Breast epithelium (tissue), 4 donors: ENCODE measurements around the gene MAPK1IP1L. TPM values are rescaled to one million over a fixed set of nuclear protein-coding genes. Genes with fewer than 3 reads are reported as not detected.

Source experiments
- DNase-seq, 2 donors: peaks; one replicate each; pipeline ENCODE4 v3.0.0-alpha.2; 2019; ENCODE audit warnings: low spot score in 2 of 2
- H3K27ac ChIP-seq, 2 donors: fragments of 200-600 bp; sonication (generic) in 1 of 2; one replicate each; pipeline ENCODE4 v1.5.1; 2016 to 2019; ENCODE audit warnings: mild to moderate bottlenecking in 1 of 2
- H3K27me3 ChIP-seq, 2 donors: fragments of 200-600 bp; sonication (generic) in 1 of 2; one replicate each; pipeline versions ENCODE4 v1.5.1 to v1.6.0; 2017 to 2019; ENCODE audit warnings: control low read depth in 1 of 2, mild to moderate bottlenecking in 1 of 2
- H3K36me3 ChIP-seq: fragments of 200-600 bp; one replicate; pipeline ENCODE4 v1.5.1; 2019
- H3K4me1 ChIP-seq, 2 donors: fragments of 200-600 bp; sonication (generic); one replicate each; pipeline ENCODE4 v1.5.1; 2016 to 2019; ENCODE audit warnings: control low read depth in 1 of 2
- H3K4me3 ChIP-seq, 3 donors: fragments of 200-600 bp; sonication (generic); 1 replicate in 2 of 3; 2 replicates in 1 of 3; pipeline ENCODE4 v1.5.1; 2016 to 2019; ENCODE audit warnings: mild to moderate bottlenecking in 3 of 3, moderate library complexity in 2 of 3
- H3K9me3 ChIP-seq, 2 donors: fragments of 200-600 bp; sonication (generic) in 1 of 2; one replicate each; pipeline ENCODE4 v1.5.1; 2016 to 2019; ENCODE audit warnings: control low read depth in 1 of 2
- POLR2A ChIP-seq: fragments of 450-650 bp; IDR thresholded peaks from one replicate; pipeline ENCODE4 v1.6.1; 2016; ENCODE audit warnings: antibody characterized with exemption, mild to moderate bottlenecking, moderate library complexity
- POLR2AphosphoS5 ChIP-seq, 3 donors: sonication (generic); formaldehyde crosslinking; IDR thresholded peaks; one replicate each; pipeline ENCODE4 v1.6.1; 2017; ENCODE audit warnings: antibody characterized with exemption in 3 of 3
- intact Hi-C: fragments of 100-400 bp; cut with DNase I; formaldehyde crosslinking; loops from one replicate; pipeline ENCODE4 v1.15.1; 2023; ENCODE audit warnings: low total_unique reads
- total RNA-seq, 3 donors: library from RNA; depleted of rRNA; stranded (reverse); fragments of >200 nt; gene quantifications; one replicate each; pipeline ENCODE4 v1.1.0, GENCODE V29; 2016
- TF ChIP-seq, protein P1 (sequence below), 3 donors: fragments of 450-650 bp; IDR thresholded peaks; one replicate each; pipeline ENCODE4 v1.5.1; 2016 to 2017; ENCODE audit warnings: antibody characterized with exemption in 3 of 3, mild to moderate bottlenecking in 3 of 3, moderate library complexity in 3 of 3

Gene MAPK1IP1L
- total RNA-seq, 3 donors from 2014 or later: 37.7 to 60.4 (median 39.4) TPM

DNA sequence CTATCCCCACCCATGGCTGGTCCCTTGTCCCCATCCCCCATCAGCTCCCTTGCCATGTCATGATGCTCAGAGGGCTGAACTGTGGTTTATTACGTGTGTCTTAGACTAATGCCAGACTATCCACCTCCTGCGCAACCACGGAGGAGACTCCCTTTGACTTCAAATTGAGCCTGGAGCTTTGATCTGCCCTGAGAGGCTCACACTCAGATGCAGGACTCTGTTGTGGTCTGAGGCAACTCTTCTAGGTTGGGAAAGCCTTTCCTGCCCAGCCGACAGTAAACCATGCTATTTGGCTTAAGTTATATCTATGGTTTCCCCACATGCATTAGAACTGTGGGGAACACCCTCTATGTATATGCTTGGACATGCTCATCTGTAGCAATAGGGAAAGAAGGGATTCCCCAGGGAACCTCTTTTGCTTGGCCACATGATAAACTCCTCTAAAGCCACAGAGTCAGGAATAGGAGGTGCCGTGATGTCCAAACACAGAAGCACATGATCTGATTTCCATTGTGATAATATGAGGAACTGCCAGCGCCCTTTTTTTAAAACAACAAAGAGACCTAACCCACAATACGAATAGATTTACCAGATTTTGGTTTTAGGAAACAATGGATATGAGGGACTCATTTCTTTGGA lies 66.5 kb downstream of the MAPK1IP1L start:
- no peaks in the 10 kb centered on the region for H3K27me3 ChIP-seq
- no peaks in the 10 kb centered on the region for H3K36me3 ChIP-seq
- TF ChIP-seq POLR2AphosphoS5 (IDR thresholded peaks at IDR 0.05) (no peak), POLR2A (no peak)
- TF ChIP-seq, protein P1, sequence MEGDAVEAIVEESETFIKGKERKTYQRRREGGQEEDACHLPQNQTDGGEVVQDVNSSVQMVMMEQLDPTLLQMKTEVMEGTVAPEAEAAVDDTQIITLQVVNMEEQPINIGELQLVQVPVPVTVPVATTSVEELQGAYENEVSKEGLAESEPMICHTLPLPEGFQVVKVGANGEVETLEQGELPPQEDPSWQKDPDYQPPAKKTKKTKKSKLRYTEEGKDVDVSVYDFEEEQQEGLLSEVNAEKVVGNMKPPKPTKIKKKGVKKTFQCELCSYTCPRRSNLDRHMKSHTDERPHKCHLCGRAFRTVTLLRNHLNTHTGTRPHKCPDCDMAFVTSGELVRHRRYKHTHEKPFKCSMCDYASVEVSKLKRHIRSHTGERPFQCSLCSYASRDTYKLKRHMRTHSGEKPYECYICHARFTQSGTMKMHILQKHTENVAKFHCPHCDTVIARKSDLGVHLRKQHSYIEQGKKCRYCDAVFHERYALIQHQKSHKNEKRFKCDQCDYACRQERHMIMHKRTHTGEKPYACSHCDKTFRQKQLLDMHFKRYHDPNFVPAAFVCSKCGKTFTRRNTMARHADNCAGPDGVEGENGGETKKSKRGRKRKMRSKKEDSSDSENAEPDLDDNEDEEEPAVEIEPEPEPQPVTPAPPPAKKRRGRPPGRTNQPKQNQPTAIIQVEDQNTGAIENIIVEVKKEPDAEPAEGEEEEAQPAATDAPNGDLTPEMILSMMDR (IDR thresholded peaks at IDR 0.05): no peak
- DNase-seq: no peak
- intact Hi-C loops: no loop called here
- no peaks in the 10 kb centered on the region for H3K9me3 ChIP-seq
- no peak overlapping the region for H3K4me3 ChIP-seq
- peak overlapping the region; percentile 76 for H3K27ac ChIP-seq
- H3K4me1 ChIP-seq: peaks cover 5 to 13% of the 10 kb centered on the region in 2 donors

DNA sequence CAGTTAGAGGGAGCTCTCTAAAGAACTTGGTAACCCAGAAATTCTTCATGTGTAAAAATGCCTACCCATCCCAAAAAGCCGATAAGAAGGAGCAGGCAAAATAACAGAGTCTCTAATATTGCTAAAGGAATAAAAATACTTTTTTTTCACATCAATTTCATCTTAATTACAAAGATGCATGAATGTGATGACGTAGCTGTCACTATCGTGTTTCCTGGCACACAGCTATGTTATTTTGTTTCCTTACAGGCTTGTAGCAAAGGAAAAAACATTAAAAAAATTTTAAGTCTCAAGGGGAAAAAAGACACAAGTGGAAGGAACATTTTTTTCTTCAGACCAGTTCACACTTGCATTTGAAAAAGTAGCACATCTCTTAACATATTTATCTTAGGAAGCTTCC lies 67.3 kb downstream of the MAPK1IP1L start:
- intact Hi-C loops: no loop called here
- DNase-seq: no peak
- Histone ChIP-seq H3K4me1 (peaks cover 9 to 17% of the 10 kb centered on the region in 2 donors), H3K27ac (peak overlapping the region; percentile 76), H3K4me3 (no peak overlapping the region), H3K9me3 (no peaks in the 10 kb centered on the region), H3K36me3 (no peaks in the 10 kb centered on the region), H3K27me3 (no peaks in the 10 kb centered on the region)
- TF ChIP-seq, protein P1 (IDR thresholded peaks at IDR 0.05): no peak
- TF ChIP-seq POLR2A: no peak
- no peak for TF ChIP-seq POLR2AphosphoS5 (IDR thresholded peaks at IDR 0.05)

Other genes starting within 250 kb of the MAPK1IP1L start
- gene GCH1, start 148.8 kb upstream of the MAPK1IP1L start, total RNA-seq: 10 to 100 TPM in 2 of 3 donors, 1 to 10 TPM in 1; 3.4 to 20.1 (median 19.3) TPM
- 1 to 10 TPM; 1.8 to 3.5 (median 2.3) TPM for gene WDHD1, start 24.5 kb upstream of the MAPK1IP1L start, total RNA-seq
- gene SOCS4, start 24.4 kb upstream of the MAPK1IP1L start, total RNA-seq: 10 to 100 TPM; 16.0 to 23.3 (median 16.3) TPM
- 100 to 1,000 TPM; 293 to 580 (median 571) TPM for gene LGALS3, start 77.6 kb downstream of the MAPK1IP1L start, total RNA-seq
- gene DLGAP5, start 139.9 kb downstream of the MAPK1IP1L start, total RNA-seq: 1 to 10 TPM in 1 of 3 donors, under 1 TPM in 2; under 0.01 to 1.8 (median 0.15) TPM
- 10 to 100 TPM; 31.8 to 56.5 (median 34.7) TPM for gene FBXO34, start 219.8 kb downstream of the MAPK1IP1L start, total RNA-seq